Neuronal stem cell (in vitro differentiated cells): ENCODE measurements around the gene C17orf58.

Source experiments
- DNase-seq: peaks from one replicate; pipeline ENCODE4 v3.0.0-alpha.2; 2013; ENCODE audit warnings: low spot score
- H2AFZ ChIP-seq: one replicate; pipeline ENCODE4 v1.6.1; 2013; ENCODE audit warnings: mild to moderate bottlenecking, low read length, inconsistent platforms
- H2AK5ac ChIP-seq: 2 replicates; pipeline ENCODE4 v1.6.1; 2013; ENCODE audit warnings: low read depth, mild to moderate bottlenecking, inconsistent platforms, low read length, moderate library complexity, mixed read lengths
- H2BK120ac ChIP-seq: 2 replicates; pipeline ENCODE4 v1.6.1; 2013; ENCODE audit warnings: low read depth, mild to moderate bottlenecking, inconsistent platforms, low read length, moderate library complexity, mixed read lengths
- H2BK12ac ChIP-seq: one replicate; pipeline ENCODE4 v1.6.1; 2013; ENCODE audit warnings: low read length, inconsistent platforms
- H2BK15ac ChIP-seq: 2 replicates; pipeline ENCODE4 v1.6.1; 2013; ENCODE audit warnings: mild to moderate bottlenecking, low read length, inconsistent platforms, mixed read lengths
- H2BK5ac ChIP-seq: one replicate; pipeline ENCODE4 v1.6.1; 2013; ENCODE audit warnings: inconsistent platforms, mild to moderate bottlenecking, low read length, moderate library complexity
- H3K14ac ChIP-seq: one replicate; pipeline ENCODE4 v1.6.1; 2013; ENCODE audit warnings: low read length, inconsistent platforms
- H3K18ac ChIP-seq: 2 replicates; pipeline ENCODE4 v1.6.1; 2013; ENCODE audit warnings: low read length, inconsistent platforms
- H3K23ac ChIP-seq: 2 replicates; pipeline ENCODE4 v1.6.1; 2013; ENCODE audit warnings: low read depth, mild to moderate bottlenecking, mixed read lengths, low read length, inconsistent platforms; ENCODE audit not compliant: poor library complexity
- H3K27ac ChIP-seq: replicated peaks from 3 replicates; pipeline ENCODE4 v1.5.1; 2013; ENCODE audit warnings: low read length, inconsistent platforms
- H3K27me3 ChIP-seq, 3 experiments: 2 replicates each; pipeline ENCODE4 v1.6.1; 2013; ENCODE audit warnings: low read length in 3 of 3, mild to moderate bottlenecking in 2 of 3, inconsistent platforms in 1 of 3, low read depth in 1 of 3, mixed read lengths in 1 of 3, moderate library complexity in 1 of 3; ENCODE audit not compliant: control insufficient read depth in 3 of 3, insufficient read depth in 3 of 3
- H3K36me3 ChIP-seq, 2 donors: replicated peaks in 1 of 2; 2 replicates each; pipeline ENCODE4 v1.6.1; 2013; ENCODE audit warnings: low read length in 2 of 2; ENCODE audit not compliant: control insufficient read depth in 2 of 2, insufficient read depth in 2 of 2
- H3K4ac ChIP-seq: 2 replicates; pipeline ENCODE4 v1.6.1; 2013; ENCODE audit warnings: inconsistent platforms, mild to moderate bottlenecking, low read length, moderate library complexity
- H3K4me1 ChIP-seq, 2 donors: 1 replicate in 1 of 2; 2 replicates in 1 of 2; pipeline ENCODE4 v1.6.1; 2013; ENCODE audit warnings: low read length in 2 of 2, low read depth in 1 of 2; ENCODE audit not compliant: control insufficient read depth in 2 of 2, insufficient read depth in 1 of 2
- H3K4me2 ChIP-seq: one replicate; pipeline ENCODE4 v1.6.1; 2013; ENCODE audit warnings: mild to moderate bottlenecking, low read length, inconsistent platforms; ENCODE audit not compliant: insufficient read depth, poor library complexity, severe bottlenecking
- H3K4me3 ChIP-seq, 2 donors: 2 replicates each; pipeline ENCODE4 v1.5.1; 2013; ENCODE audit warnings: low read length in 2 of 2, mild to moderate bottlenecking in 2 of 2, inconsistent platforms in 1 of 2, moderate library complexity in 1 of 2
- H3K79me1 ChIP-seq: one replicate; pipeline ENCODE4 v1.6.1; 2013; ENCODE audit warnings: low read depth, mild to moderate bottlenecking, inconsistent platforms, low read length, moderate library complexity
- H3K9ac ChIP-seq: one replicate; pipeline ENCODE4 v1.6.1; 2013; ENCODE audit warnings: mild to moderate bottlenecking, low read depth, low read length, inconsistent platforms; ENCODE audit not compliant: poor library complexity
- H3K9me3 ChIP-seq, 2 donors: replicated peaks in 1 of 2; 2 replicates each; pipeline versions ENCODE3 to v1.6.1; 2013; ENCODE audit warnings: low read length in 2 of 2, mild to moderate bottlenecking in 2 of 2, inconsistent platforms in 1 of 2, low read depth in 1 of 2, mixed read lengths in 1 of 2, moderate library complexity in 1 of 2; ENCODE audit not compliant: control insufficient read depth in 2 of 2, insufficient read depth in 1 of 2
- H4K8ac ChIP-seq: one replicate; pipeline ENCODE4 v1.6.1; 2013; ENCODE audit warnings: low read depth, mild to moderate bottlenecking, inconsistent platforms, low read length, moderate library complexity
- H4K91ac ChIP-seq: one replicate; pipeline ENCODE4 v1.6.1; 2013; ENCODE audit warnings: low read length, low read depth, mild to moderate bottlenecking, inconsistent platforms; ENCODE audit not compliant: poor library complexity
- WGBS, 2 donors: extraction: QIAGEN DNeasy Blood & Tissue Kit; methylation state at CpG; one replicate each; pipeline ENCODE4 v1.1.7; 2013; ENCODE audit warnings: missing lambda C conversion rate in 2 of 2, mixed read lengths in 1 of 2; ENCODE audit not compliant: insufficient read length in 2 of 2, insufficient replicate concordance in 1 of 2; ENCODE audit errors: extremely low coverage in 2 of 2; 5-methylcytosine and 5-hydroxymethylcytosine counted together

The C17orf58 gene

GRCh38 chr17:67994817-67995569, 1.3 kb downstream of the C17orf58 start:
- peaks cover 0 to 14% of the 10 kb centered on the region in 2 donors for H3K36me3 ChIP-seq
- H3K4me1 ChIP-seq, result peaks cover 7 to 16% of the 10 kb centered on the region in 2 donors
- H4K8ac ChIP-seq, result no peak overlapping the region
- DNase-seq, result peak; percentile 4
- peak overlapping the region; percentile 77 to 97 for H3K4me3 ChIP-seq
- H3K14ac ChIP-seq, result no peak overlapping the region
- no peak overlapping the region for H2BK120ac ChIP-seq
- no peak overlapping the region for H2AK5ac ChIP-seq
- peak overlapping the region; percentile 98 for H2AFZ ChIP-seq
- no peak overlapping the region for H3K18ac ChIP-seq
- no peak overlapping the region for H4K91ac ChIP-seq
- H3K9ac ChIP-seq, result no peak overlapping the region
- H3K79me1 ChIP-seq, result peaks cover 3% of the 10 kb centered on the region
- WGBS, 2 donors, result no CpG with 5 or more reads among the region's 9 CpGs
- peak overlapping the region; percentile 92 for H3K4me2 ChIP-seq
- H2BK15ac ChIP-seq, result no peak overlapping the region
- H2BK5ac ChIP-seq, result no peak overlapping the region
- H3K9me3 ChIP-seq, result no peaks in the 10 kb centered on the region
- H3K27me3 ChIP-seq, result peaks cover 0 to 14% (median 6%) of the 10 kb centered on the region in 3 experiments
- H3K23ac ChIP-seq, result no peak overlapping the region
- H3K27ac ChIP-seq, result no peak overlapping the region
- H2BK12ac ChIP-seq, result no peak overlapping the region
- H3K4ac ChIP-seq, result no peak overlapping the region

GRCh38 chr17:67993998-67994361, 2.3 kb downstream of the C17orf58 start:
- no peak for DNase-seq
- H3K9me3 ChIP-seq, result no peaks in the 10 kb centered on the region
- H2BK120ac ChIP-seq, result peak overlapping the region; percentile 89
- peak overlapping the region; percentile 86 for H3K27ac ChIP-seq
- WGBS, 2 donors, result no CpG with 5 or more reads among the region's 21 CpGs
- no peak overlapping the region for H4K8ac ChIP-seq
- peaks cover 0 to 14% of the 10 kb centered on the region in 2 donors for H3K36me3 ChIP-seq
- H3K4me2 ChIP-seq, result peak overlapping the region; percentile 76
- H3K14ac ChIP-seq, result peak overlapping the region; percentile 99
- H2BK12ac ChIP-seq, result no peak overlapping the region
- peak overlapping the region; percentile 98 for H2AK5ac ChIP-seq
- peak overlapping the region; percentile 93 for H2AFZ ChIP-seq
- peak overlapping the region; percentile 29 for H3K4ac ChIP-seq
- H3K23ac ChIP-seq, result peak overlapping the region; percentile 82
- peaks cover 0 to 14% (median 4%) of the 10 kb centered on the region in 3 experiments for H3K27me3 ChIP-seq
- H3K79me1 ChIP-seq, result peaks cover 3% of the 10 kb centered on the region
- H4K91ac ChIP-seq, result no peak overlapping the region
- H3K9ac ChIP-seq, result peak overlapping the region; percentile 89
- peak overlapping the region; percentile 99 for H2BK15ac ChIP-seq
- H3K4me1 ChIP-seq, result peaks cover 7 to 16% of the 10 kb centered on the region in 2 donors
- H3K18ac ChIP-seq, result peak overlapping the region; percentile 98
- H3K4me3 ChIP-seq, result peak overlapping the region; percentile 81 to 97
- H2BK5ac ChIP-seq, result no peak overlapping the region

GRCh38 chr17:67993153-67993997, 2.9 kb downstream of the C17orf58 start:
- Histone ChIP-seq H4K8ac (no peak overlapping the region), H3K27me3 (peaks cover 0 to 14% (median 4%) of the 10 kb centered on the region in 3 experiments), H4K91ac (no peak overlapping the region), H3K27ac (peak overlapping the region; percentile 87), H3K14ac (peak overlapping the region; percentile 99), H3K4me2 (peak overlapping the region; percentile 76), H2AFZ (peak overlapping the region; percentile 99), H2BK5ac (peak overlapping the region; percentile 76), H2BK15ac (peak overlapping the region; percentile 99), H2BK120ac (peak overlapping the region; percentile 89), H3K79me1 (peaks cover 3% of the 10 kb centered on the region), H3K4me1 (peaks cover 7 to 16% of the 10 kb centered on the region in 2 donors), H2AK5ac (peak overlapping the region; percentile 98), H3K4ac (peak overlapping the region; percentile 29), H3K23ac (peak overlapping the region; percentile 86), H3K9ac (peak overlapping the region; percentile 89), H2BK12ac (no peak overlapping the region), H3K36me3 (peaks cover 0 to 14% of the 10 kb centered on the region in 2 donors), H3K18ac (peak overlapping the region; percentile 98), H3K9me3 (no peaks in the 10 kb centered on the region), H3K4me3 (peak overlapping the region; percentile 93 to 97)
- WGBS, 2 donors, result no CpG with 5 or more reads among the region's 144 CpGs
- peak; percentile 84 for DNase-seq
